Cardiac fibroblast (primary cell): ENCODE measurements around the gene PIM3.

ENCODE experiments used
- DNase-seq, 2 donors: peaks; one replicate each; pipeline versions ENCODE4 v3.0.0 to v3.0.0-alpha.2; 2010; ENCODE audit warnings: low read depth in 2 of 2
- H3K4me3 ChIP-seq, 2 donors: replicated peaks in 1 of 2; 1 replicate in 1 of 2; 2 replicates in 1 of 2; pipeline ENCODE4 v1.5.1; 2011; ENCODE audit warnings: low read depth in 2 of 2, low read length in 2 of 2, mild to moderate bottlenecking in 2 of 2, moderate library complexity in 1 of 2
- TF ChIP-seq, protein P1 (sequence below): IDR thresholded peaks from one replicate; pipeline ENCODE4 v1.5.1; 2011; ENCODE audit warnings: low read depth, mild to moderate bottlenecking, low read length, inconsistent platforms

PIM3 gene

DNA sequence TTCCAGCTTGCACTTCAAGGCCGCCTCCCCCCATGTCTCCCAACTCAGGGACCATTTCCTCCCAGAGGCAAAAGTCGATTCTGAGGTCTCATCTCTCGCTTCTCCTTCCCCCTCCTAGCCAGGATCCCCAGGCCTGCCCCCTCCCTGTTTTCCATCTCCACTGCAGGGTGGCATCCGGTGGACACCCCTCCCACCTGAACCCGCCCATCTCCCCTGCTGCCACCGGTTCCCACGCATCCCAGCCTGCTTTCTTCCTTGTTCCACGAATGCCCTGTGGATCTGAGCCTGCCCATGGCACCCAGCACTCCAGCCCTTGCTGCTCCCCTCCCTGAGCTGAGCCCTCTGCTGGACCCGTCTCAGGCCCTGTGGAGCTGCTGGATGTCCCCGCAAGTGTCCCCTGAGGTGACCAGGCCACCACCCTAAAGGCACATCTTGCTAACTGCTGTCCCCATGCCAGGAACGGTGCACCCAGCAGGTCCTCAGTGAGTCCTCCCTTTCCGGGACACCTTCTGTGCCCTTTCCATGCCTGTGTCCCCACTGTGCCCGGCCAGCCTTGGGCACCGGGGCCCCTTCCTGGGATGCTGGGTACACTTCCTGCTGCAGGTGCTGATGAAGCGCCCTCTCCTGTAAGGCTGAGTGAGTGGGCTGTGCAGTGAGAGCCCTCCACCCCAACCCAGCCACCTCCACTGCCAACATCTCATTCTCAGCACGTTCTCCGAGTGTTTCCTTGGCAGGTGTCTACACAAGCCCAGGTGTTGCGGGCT, 51.1 kb downstream of the PIM3 start:
- TF ChIP-seq, protein P1, sequence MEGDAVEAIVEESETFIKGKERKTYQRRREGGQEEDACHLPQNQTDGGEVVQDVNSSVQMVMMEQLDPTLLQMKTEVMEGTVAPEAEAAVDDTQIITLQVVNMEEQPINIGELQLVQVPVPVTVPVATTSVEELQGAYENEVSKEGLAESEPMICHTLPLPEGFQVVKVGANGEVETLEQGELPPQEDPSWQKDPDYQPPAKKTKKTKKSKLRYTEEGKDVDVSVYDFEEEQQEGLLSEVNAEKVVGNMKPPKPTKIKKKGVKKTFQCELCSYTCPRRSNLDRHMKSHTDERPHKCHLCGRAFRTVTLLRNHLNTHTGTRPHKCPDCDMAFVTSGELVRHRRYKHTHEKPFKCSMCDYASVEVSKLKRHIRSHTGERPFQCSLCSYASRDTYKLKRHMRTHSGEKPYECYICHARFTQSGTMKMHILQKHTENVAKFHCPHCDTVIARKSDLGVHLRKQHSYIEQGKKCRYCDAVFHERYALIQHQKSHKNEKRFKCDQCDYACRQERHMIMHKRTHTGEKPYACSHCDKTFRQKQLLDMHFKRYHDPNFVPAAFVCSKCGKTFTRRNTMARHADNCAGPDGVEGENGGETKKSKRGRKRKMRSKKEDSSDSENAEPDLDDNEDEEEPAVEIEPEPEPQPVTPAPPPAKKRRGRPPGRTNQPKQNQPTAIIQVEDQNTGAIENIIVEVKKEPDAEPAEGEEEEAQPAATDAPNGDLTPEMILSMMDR = no peak
- DNase-seq = no peak
- no peak overlapping the region for H3K4me3 ChIP-seq

DNA sequence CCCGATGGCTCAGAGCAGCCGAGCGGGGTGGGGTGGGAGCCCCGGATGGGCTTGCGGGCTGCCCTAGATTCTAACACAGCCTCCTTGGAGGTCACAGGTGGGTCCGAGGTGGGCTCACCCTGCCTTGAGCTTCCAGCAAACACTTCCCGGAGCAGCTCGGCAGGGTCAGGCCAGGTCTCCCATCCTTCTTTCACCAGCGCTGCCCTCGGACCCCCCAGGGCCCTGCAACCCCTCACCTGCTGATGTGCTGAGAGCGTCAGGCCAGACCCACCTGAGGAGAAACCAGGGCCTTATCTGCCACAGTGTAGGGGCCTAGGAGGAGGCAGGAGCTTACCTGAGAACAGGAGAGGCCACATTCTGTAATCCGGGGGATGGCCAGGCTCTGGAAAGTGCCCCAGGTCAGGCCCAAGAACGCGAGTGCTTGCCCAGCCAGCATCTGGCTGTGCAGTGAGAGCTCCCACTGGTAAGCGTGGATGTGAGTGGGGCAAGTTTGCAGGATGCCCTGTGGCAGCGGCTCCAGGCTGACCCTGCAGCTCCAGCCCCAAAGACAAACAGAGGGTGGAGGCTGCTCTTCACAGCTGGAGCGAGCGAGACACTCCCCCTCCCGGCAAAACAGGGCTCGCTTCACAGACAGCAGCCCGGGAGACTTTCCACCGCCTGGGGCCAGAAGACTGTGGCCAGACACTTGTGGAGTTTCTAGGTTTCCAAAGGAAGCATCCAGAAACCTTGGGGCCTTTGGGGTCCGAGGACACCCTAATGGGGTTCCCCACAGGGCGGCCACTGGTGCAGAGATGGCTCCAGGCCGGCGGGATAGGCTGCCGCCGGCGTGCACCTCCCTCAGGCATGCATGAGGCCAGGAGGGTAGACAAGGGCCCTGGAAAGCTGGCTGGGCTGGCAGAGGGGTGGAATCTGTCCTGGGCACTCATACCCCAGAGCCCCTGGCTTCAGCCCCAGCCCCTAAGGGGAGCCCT, 51.9 kb downstream of the PIM3 start, which contains the start of gene IL17REL:
TSS of gene IL17REL (minus strand) at position 555 of the 971 bp plus-strand sequence. CDS start at position 436, 119 bp downstream.
- TF ChIP-seq, protein P1 = no peak
- no peak within 1 kb of the TSS for H3K4me3 ChIP-seq

More for the DNA sequence above, 51.9 kb downstream of the PIM3 start, which contains the start of gene IL17REL:
- peak in 1 of 2 donors; percentile 39 for DNase-seq
